OCI-LY3 (cell line): ENCODE data around the gene HYAL3.

Experiments
- H2AFZ ChIP-seq: fragments of 200-600, 300-600 bp; shearing (Covaris generic); 2 replicates; pipeline ENCODE4 v1.6.0; 2014; ENCODE audit warnings: antibody characterized with exemption, low read depth, low read length
- H3K27ac ChIP-seq: fragments of 200-600, 300-600 bp; sonication (generic); 2 replicates; pipeline ENCODE4 v1.5.1; 2014; ENCODE audit warnings: mild to moderate bottlenecking, low read length, moderate library complexity, mixed read lengths
- H3K27me3 ChIP-seq: fragments of 200-600, 300-600 bp; sonication (generic); 2 replicates; pipeline ENCODE4 v1.6.1; 2014; ENCODE audit warnings: low read depth, low read length, mixed read lengths
- H3K36me3 ChIP-seq: fragments of 200-600, 300-600 bp; sonication (generic); replicated peaks from 2 replicates; pipeline ENCODE3; 2014; ENCODE audit warnings: low read depth, low read length, mixed read lengths
- H3K4me1 ChIP-seq: fragments of 300-600, 200-600 bp; sonication (generic); 2 replicates; pipeline ENCODE4 v1.6.1; 2014; ENCODE audit warnings: low read length, mixed read lengths
- H3K4me2 ChIP-seq: fragments of 200-600, 300-600 bp; sonication (generic); 2 replicates; pipeline ENCODE4 v1.6.1; 2014; ENCODE audit warnings: low read length, mixed read lengths
- H3K4me3 ChIP-seq: fragments of 300-600, 200-600 bp; sonication (generic); 2 replicates; pipeline ENCODE4 v1.5.1; 2014; ENCODE audit warnings: antibody characterized with exemption, mild to moderate bottlenecking, low read length, moderate library complexity
- H3K79me2 ChIP-seq: fragments of 300-600, 200-600 bp; shearing (Covaris generic); 2 replicates; pipeline ENCODE4 v1.6.1; 2014; ENCODE audit warnings: mild to moderate bottlenecking, low read length, mixed read lengths
- H3K9ac ChIP-seq: fragments of 300-600, 200-600 bp; shearing (Covaris generic); 2 replicates; pipeline ENCODE4 v1.6.0; 2014; ENCODE audit warnings: mild to moderate bottlenecking, low read length, moderate library complexity
- H3K9me3 ChIP-seq: fragments of 200-600, 300-600 bp; shearing (Covaris generic); 2 replicates; pipeline ENCODE4 v1.6.1; 2014; ENCODE audit warnings: low read length, mixed read lengths; ENCODE audit not compliant: insufficient read depth
- H4K20me1 ChIP-seq: fragments of 200-600, 300-600 bp; sonication (generic); 2 replicates; pipeline ENCODE4 v1.6.1; 2016; ENCODE audit warnings: low read length, mixed read lengths; ENCODE audit not compliant: insufficient read depth
- EZH2phosphoT487 ChIP-seq: fragments of 200-600 bp; shearing (Covaris generic); IDR thresholded peaks from 2 replicates; pipeline ENCODE4 v1.6.1; 2018; ENCODE audit warnings: antibody characterized with exemption, mixed run types, low read depth
- TF ChIP-seq, protein P1 (sequence below): fragments of 200-600, 300-600 bp; sonication (generic); IDR thresholded peaks from 2 replicates; pipeline ENCODE4 v1.5.1; 2014; ENCODE audit warnings: antibody characterized with exemption, low read length, low read depth

HYAL3 gene, protein sequence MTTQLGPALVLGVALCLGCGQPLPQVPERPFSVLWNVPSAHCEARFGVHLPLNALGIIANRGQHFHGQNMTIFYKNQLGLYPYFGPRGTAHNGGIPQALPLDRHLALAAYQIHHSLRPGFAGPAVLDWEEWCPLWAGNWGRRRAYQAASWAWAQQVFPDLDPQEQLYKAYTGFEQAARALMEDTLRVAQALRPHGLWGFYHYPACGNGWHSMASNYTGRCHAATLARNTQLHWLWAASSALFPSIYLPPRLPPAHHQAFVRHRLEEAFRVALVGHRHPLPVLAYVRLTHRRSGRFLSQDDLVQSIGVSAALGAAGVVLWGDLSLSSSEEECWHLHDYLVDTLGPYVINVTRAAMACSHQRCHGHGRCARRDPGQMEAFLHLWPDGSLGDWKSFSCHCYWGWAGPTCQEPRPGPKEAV

DNA sequence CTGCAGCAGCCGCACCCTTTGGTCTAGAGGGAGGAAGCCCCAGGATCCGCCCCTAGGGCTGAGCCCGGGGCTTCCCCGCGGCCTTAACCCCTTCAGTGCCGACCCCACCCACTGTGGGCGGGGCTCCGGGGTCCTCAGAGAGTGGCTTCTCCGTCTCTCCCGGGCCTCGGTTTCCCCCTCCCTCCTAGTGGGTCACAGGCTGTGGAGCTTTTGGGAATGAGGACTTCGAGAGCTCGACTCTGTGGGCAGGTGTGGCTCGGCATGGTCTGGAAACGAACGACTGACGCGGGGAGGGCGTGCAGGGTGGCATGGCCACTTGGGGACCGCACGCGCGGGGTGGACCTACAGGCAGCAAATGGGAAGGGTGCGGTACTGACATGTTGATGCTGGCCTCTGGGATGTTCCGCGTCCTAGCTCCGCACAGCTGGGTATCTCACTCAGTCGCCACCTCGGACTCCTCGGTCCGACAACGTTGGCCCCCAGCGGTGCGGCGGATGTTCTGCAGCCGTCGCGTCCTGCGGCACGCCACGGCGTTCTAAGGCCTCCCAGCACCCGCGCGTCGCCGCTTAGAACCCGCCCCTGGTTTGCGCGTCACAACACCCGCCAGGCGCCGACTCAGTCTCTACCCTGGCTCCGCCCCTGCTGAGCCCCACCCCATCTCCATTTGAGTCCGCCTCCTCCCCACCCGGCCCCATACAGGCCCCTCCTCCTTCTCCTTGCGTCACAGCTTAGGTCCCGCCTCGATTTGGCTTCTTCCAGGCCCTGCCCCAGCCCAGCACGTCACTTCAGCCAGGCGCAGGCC, at the start of gene HYAL3, which contains the start of gene NAA80:
TSS of gene HYAL3 (minus strand) at position 570 of the 802 bp plus-strand sequence. CDS start 3,803 bp downstream, outside the sequence.
TSS of gene NAA80 (minus strand) at position 570 of the 802 bp plus-strand sequence. CDS start 1,942 bp downstream, outside the sequence.
- peak within 1 kb of the TSS; percentile 87 for H3K9ac ChIP-seq
- no peaks in the 10 kb centered on the region for H3K27me3 ChIP-seq
- peak within 1 kb of the TSS; percentile 77 for H2AFZ ChIP-seq
- H3K4me1 ChIP-seq, result peaks cover 16% of the 10 kb centered on the region
- H3K4me3 ChIP-seq, result peak within 1 kb of the TSS; percentile 84
- H3K79me2 ChIP-seq, result 0 out of 2 replicates have a peak, but pooled peaks cover 7% of the 10 kb centered on the region
- H4K20me1 ChIP-seq, result no peaks in the 10 kb centered on the region
- peak within 1 kb of the TSS; percentile 87 for H3K4me2 ChIP-seq
- TF ChIP-seq, protein P1, sequence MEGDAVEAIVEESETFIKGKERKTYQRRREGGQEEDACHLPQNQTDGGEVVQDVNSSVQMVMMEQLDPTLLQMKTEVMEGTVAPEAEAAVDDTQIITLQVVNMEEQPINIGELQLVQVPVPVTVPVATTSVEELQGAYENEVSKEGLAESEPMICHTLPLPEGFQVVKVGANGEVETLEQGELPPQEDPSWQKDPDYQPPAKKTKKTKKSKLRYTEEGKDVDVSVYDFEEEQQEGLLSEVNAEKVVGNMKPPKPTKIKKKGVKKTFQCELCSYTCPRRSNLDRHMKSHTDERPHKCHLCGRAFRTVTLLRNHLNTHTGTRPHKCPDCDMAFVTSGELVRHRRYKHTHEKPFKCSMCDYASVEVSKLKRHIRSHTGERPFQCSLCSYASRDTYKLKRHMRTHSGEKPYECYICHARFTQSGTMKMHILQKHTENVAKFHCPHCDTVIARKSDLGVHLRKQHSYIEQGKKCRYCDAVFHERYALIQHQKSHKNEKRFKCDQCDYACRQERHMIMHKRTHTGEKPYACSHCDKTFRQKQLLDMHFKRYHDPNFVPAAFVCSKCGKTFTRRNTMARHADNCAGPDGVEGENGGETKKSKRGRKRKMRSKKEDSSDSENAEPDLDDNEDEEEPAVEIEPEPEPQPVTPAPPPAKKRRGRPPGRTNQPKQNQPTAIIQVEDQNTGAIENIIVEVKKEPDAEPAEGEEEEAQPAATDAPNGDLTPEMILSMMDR, result peak; percentile 47
- no peak for TF ChIP-seq EZH2phosphoT487
- H3K9me3 ChIP-seq, result no peaks in the 10 kb centered on the region
- peak within 1 kb of the TSS; percentile 69 for H3K27ac ChIP-seq
- H3K36me3 ChIP-seq, result no peaks in the 10 kb centered on the region

DNA sequence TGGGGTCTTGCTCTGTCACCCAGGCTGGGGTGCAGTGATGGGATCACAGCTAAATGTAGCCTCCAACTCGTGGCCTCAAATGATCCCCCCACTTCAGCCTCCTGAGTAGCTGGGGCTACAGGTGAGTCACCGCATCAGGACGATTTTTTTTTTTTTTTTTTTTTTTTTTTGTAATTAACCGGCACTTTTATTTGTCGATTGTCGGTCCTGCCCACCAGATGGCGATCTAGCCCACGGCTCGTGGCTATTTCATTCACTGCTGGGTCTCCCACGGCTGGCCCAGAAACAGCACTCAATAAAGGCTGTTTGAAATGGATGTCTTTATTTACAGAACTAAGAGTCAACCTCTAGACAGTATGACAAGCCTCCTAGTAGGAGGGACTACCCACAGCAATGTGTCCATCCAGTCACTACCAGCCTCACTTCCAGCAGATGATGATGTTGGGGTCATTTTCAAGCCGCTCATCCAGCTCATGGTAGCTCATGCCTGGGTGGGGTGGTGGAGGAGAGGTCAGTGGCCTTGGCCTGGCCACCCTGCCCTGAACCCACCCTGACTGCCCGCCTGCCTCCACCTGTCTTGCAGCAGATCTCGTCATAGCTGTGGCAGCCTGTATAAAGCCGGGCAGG, 48.1 kb upstream of the HYAL3 start:
- H3K36me3 ChIP-seq, result peaks cover 7% of the 10 kb centered on the region
- no peak overlapping the region for H3K4me3 ChIP-seq
- no peak overlapping the region for H2AFZ ChIP-seq
- H3K9me3 ChIP-seq, result no peaks in the 10 kb centered on the region
- H4K20me1 ChIP-seq, result no peaks in the 10 kb centered on the region
- H3K27ac ChIP-seq, result no peak overlapping the region
- peaks cover 23% of the 10 kb centered on the region for H3K79me2 ChIP-seq
- no peak overlapping the region for H3K9ac ChIP-seq
- peaks cover 18% of the 10 kb centered on the region for H3K4me1 ChIP-seq
- no peak overlapping the region for H3K4me2 ChIP-seq
- TF ChIP-seq, protein P1, result peak; percentile 62
- no peak for TF ChIP-seq EZH2phosphoT487
- no peaks in the 10 kb centered on the region for H3K27me3 ChIP-seq

DNA sequence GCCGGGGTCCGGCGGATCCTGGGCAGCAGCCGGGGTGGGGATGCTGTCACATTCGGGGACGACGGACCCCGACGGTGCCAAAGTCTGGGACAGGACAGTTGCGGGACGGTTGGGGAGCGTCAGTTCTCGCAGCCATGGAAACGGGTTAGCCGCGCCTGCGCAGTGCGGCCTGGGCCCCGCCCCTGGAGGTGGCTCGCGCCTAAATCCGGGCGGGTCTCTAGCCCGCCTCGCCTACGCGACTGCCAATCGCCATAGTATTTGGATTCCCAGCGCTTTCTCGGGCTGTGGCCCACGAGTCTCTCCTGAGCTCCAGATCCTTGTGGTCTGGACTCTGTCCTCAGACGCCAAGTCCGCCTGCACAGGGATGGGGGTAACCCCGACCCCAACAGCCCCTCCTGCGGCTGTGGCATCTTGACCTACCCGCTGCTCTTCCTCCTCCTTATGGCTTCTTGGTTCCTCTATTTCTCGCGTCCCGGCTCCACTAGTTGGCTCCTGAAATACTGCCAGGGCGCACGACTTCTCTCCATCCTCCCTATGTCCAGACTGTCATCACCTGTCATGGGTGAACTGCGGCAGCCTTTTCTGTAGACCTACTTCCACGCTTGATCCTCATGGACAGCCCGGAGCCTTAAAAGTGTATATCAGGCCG, 46.5 kb upstream of the HYAL3 start, which contains the start of gene ZMYND10:
TSS of gene ZMYND10 (minus strand) at position 147 of the 649 bp plus-strand sequence. CDS start 153 bp downstream, outside the sequence.
- H3K27ac ChIP-seq, result no peak within 1 kb of the TSS
- no peaks in the 10 kb centered on the region for H4K20me1 ChIP-seq
- H3K9me3 ChIP-seq, result no peaks in the 10 kb centered on the region
- no peak for TF ChIP-seq EZH2phosphoT487
- TF ChIP-seq, protein P1, result no peak
- no peak within 1 kb of the TSS for H3K9ac ChIP-seq
- H2AFZ ChIP-seq, result no peak within 1 kb of the TSS
- H3K27me3 ChIP-seq, result no peaks in the 10 kb centered on the region
- no peak within 1 kb of the TSS for H3K4me3 ChIP-seq
- peaks cover 10% of the 10 kb centered on the region; the same call in 1 of the 2 replicates for H3K4me1 ChIP-seq
- peaks cover 7% of the 10 kb centered on the region for H3K36me3 ChIP-seq
- H3K4me2 ChIP-seq, result no peak within 1 kb of the TSS
- H3K79me2 ChIP-seq, result peaks cover 13% of the 10 kb centered on the region
